Measurements from ENCODE around the gene GALM. TPM values are rescaled to one million over a fixed set of nuclear protein-coding genes. Genes with fewer than 3 reads are reported as not detected.

The GALM gene
- polyA plus RNA-seq (2013) = 5.2 TPM

DNA sequence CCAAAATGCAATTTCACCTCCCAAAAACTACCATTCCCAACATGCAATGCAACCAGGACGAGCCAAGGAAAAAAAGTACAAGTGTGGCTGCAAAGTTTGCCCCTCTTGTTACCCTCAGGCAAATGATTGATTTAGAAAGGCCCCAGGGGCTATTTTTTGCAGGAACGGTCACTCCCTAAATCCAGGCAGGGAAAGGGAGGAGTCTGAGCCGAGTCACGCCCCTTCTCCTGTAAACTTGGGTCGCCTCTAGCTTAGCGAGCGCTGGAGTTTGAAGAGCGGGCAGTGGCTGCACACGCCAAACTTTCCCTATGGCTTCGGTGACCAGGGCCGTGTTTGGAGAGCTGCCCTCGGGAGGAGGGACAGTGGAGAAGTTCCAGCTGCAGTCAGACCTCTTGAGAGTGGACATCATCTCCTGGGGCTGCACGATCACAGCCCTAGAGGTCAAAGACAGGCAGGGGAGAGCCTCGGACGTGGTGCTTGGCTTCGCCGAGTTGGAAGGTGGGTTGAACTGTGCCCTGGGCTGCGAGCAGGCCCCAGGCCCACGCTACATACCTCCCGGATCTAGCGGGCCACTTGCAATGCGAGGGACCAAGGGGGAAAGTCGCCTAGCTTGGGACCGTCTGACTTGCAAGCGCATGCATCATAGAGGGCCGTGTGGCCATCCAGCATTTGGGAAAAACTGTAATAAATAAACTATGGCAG, at the start of gene GALM:
GALM (plus strand) TSS at position 261 of the 702 bp plus-strand sequence; CDS start at position 309, 48 bp downstream.
- 4% methylated on average over 21 of the region's 26 CpGs for WGBS (ENCODE audit: insufficient coverage)
- H3K9me3 ChIP-seq (ENCODE audit: control extremely low read depth in 1 of 5, control insufficient read depth in 4 of 5, insufficient read depth in 2 of 5, low read depth in 1 of 5, low read length in 4 of 5) = no peaks in the 10 kb centered on the region
- ChIA-PET POLR2A (interaction anchor here (1.5 kb wide), 1 partner anchor 63 kb away, joined by 7 read pairs; the partner anchor contains the start of gene HNRNPLL), CTCF (interaction anchor here (1.0 to 2.3 kb wide), 6 partner anchors 8 to 68 kb away, joined by 3 to 14 read pairs (median 3); no protein-coding TSS in a partner anchor)
- peak; percentile 59 to 81 (median 73) for DNase-seq
- H3K27ac ChIP-seq (ENCODE audit: insufficient read depth in 1 of 2, low read depth in 1 of 2, low read length in 2 of 2, poor library complexity in 1 of 2, severe bottlenecking in 2 of 2) = peak within 1 kb of the TSS in 1 of 2 experiments; percentile 37
- H3K27me3 ChIP-seq (replicated peaks in 2 of 5; ENCODE audit: control insufficient read depth in 4 of 5, insufficient read depth in 5 of 5, low read length in 4 of 5) = no peaks in the 10 kb centered on the region
- no peaks in the 10 kb centered on the region for H3K36me3 ChIP-seq (ENCODE audit: control insufficient read depth in 4 of 4, insufficient read depth in 4 of 4, low read length in 3 of 4)
- peak within 1 kb of the TSS; percentile 35 to 89 (median 66) for H3K4me3 ChIP-seq (ENCODE audit: control insufficient read depth in 1 of 7, extremely low read depth in 1 of 7, insufficient read depth in 4 of 7, low read depth in 2 of 7, low read length in 6 of 7)
- H3K4me1 ChIP-seq (ENCODE audit: control extremely low read depth in 1 of 4, control insufficient read depth in 4 of 4, insufficient read depth in 4 of 4, low read length in 3 of 4) = peaks cover 8 to 21% (median 17%) of the 10 kb centered on the region in 4 experiments

DNA sequence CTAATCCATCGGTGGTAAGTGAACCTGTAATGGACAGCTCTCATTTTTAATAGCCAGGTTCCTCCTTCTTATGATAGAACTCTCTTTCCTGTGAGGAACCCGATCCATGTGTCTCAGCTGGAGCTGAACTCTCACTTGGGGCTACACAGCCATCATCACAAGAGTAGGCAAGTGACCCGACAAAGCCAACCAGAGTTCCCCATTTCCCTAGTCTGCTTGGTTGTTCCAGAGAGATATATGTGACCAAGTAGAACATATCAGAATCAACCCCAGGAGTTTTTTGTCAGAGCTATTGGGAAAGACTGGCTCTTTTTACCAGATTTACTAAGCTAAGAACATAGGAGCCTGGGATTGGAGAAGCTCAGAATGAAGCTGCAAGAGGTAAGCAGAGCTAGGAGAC, 48.6 kb upstream of the GALM start:
- Histone ChIP-seq H3K27me3 (replicated peaks in 2 of 5; ENCODE audit: control insufficient read depth in 4 of 5, insufficient read depth in 5 of 5, low read length in 4 of 5) (peaks cover 0 to 15% (median 0%) of the 10 kb centered on the region in 5 experiments), H3K4me3 (ENCODE audit: control insufficient read depth in 1 of 7, extremely low read depth in 1 of 7, insufficient read depth in 4 of 7, low read depth in 2 of 7, low read length in 6 of 7) (no peak overlapping the region), H3K27ac (ENCODE audit: insufficient read depth in 1 of 2, low read depth in 1 of 2, low read length in 2 of 2, poor library complexity in 1 of 2, severe bottlenecking in 2 of 2) (no peak overlapping the region), H3K36me3 (ENCODE audit: control insufficient read depth in 4 of 4, insufficient read depth in 4 of 4, low read length in 3 of 4) (no peaks in the 10 kb centered on the region), H3K9me3 (ENCODE audit: control extremely low read depth in 1 of 5, control insufficient read depth in 4 of 5, insufficient read depth in 2 of 5, low read depth in 1 of 5, low read length in 4 of 5) (no peaks in the 10 kb centered on the region), H3K4me1 (ENCODE audit: control extremely low read depth in 1 of 4, control insufficient read depth in 4 of 4, insufficient read depth in 4 of 4, low read length in 3 of 4) (peaks cover 2 to 33% (median 22%) of the 10 kb centered on the region in 4 experiments)
- 93% methylated on average over 3 of the region's 3 CpGs for WGBS (ENCODE audit: insufficient coverage)
- DNase-seq = no peak
- ChIA-PET CTCF (interaction anchor here (0.7 to 2.9 kb wide), 3 partner anchors 13 to 323 kb away, joined by 3 to 11 read pairs (median 4); partner anchors contain the start of gene GALM), POLR2A (no interaction called here)

DNA sequence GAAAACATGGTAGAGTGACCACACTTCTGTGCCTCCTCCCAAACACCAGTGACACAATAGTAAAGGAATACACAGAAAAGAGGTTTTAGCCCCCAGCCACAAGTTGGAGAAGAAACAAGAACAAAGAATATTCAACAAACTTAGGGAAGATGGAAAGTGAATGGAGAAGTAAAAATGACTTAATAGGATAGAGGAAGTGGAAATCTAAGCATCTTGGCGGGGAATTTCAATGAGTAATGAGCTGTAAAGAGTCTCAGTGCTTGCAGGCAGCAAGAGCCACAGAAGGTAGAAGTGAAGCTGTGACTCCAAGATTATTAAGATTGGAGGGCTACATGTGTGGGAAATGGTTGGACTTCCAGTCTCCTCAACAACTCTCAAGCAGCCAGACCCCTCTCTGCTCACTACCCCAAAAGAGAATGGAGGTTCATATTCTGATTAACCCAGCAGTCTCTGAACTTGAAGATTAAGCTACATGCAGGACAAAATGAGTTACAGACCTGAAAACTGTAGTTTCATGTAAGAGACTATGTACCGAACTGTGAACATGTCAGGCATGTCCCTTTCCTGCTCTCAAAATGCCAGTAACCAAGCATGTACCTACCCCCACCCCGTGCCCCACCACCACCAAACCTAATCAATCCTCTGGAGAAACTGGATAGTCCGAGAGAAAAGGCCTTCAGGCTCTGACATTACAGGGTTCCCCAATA, 46.3 kb upstream of the GALM start:
- whole genome bisulfite sequencing (ENCODE audit: insufficient coverage) = 78% methylated on average over 3 of the region's 4 CpGs
- Histone ChIP-seq H3K27ac (ENCODE audit: insufficient read depth in 1 of 2, low read depth in 1 of 2, low read length in 2 of 2, poor library complexity in 1 of 2, severe bottlenecking in 2 of 2) (no peak overlapping the region), H3K9me3 (ENCODE audit: control extremely low read depth in 1 of 5, control insufficient read depth in 4 of 5, insufficient read depth in 2 of 5, low read depth in 1 of 5, low read length in 4 of 5) (no peaks in the 10 kb centered on the region), H3K27me3 (replicated peaks in 2 of 5; ENCODE audit: control insufficient read depth in 4 of 5, insufficient read depth in 5 of 5, low read length in 4 of 5) (peaks cover 0 to 16% (median 0%) of the 10 kb centered on the region in 5 experiments), H3K36me3 (ENCODE audit: control insufficient read depth in 4 of 4, insufficient read depth in 4 of 4, low read length in 3 of 4) (no peaks in the 10 kb centered on the region), H3K4me3 (ENCODE audit: control insufficient read depth in 1 of 7, extremely low read depth in 1 of 7, insufficient read depth in 4 of 7, low read depth in 2 of 7, low read length in 6 of 7) (no peak overlapping the region), H3K4me1 (ENCODE audit: control extremely low read depth in 1 of 4, control insufficient read depth in 4 of 4, insufficient read depth in 4 of 4, low read length in 3 of 4) (peaks cover 8 to 36% (median 16%) of the 10 kb centered on the region in 4 experiments)
- CTCF ChIA-PET = interaction anchor here (0.8 to 3.3 kb wide), 8 partner anchors 13 to 105 kb away, joined by 3 to 11 read pairs (median 4); no protein-coding TSS in a partner anchor
- POLR2A ChIA-PET = no interaction called here
- peak in 2 of 3 donors; percentile 74 to 82 for DNase-seq

DNA sequence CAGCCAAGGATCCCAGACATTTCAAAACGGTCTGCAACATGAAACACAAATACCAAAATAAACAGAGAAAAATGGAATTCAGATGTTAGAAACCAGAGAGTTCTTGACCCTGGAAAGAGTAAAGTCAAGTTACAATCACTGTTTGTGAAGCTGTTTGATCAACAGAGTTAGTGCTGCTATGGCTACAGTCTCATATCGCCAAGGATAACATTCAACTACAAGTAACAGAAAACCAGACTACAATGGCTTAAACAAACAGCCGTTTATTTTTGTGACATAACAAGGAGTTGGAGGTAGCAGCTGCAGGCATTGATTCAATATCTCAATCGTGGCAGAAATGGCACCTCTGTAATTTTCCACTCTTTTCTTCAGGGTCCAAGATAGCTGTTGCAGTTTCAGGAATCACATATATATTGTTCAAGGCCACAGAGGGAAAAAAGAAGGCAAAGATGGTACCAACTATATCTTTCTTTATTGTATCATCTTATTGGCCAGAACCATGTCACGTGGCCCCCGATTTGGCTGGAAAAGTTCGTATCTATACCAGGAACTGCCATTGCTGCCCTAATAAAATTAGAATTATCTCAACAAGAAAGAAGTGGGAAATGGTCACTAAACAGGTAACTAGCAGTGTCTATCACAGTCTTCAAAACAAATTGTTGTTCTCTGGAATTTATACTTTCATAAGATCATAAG, 45.5 kb upstream of the GALM start:
- H3K9me3 ChIP-seq (ENCODE audit: control extremely low read depth in 1 of 5, control insufficient read depth in 4 of 5, insufficient read depth in 2 of 5, low read depth in 1 of 5, low read length in 4 of 5) = no peaks in the 10 kb centered on the region
- H3K4me1 ChIP-seq (ENCODE audit: control extremely low read depth in 1 of 4, control insufficient read depth in 4 of 4, insufficient read depth in 4 of 4, low read length in 3 of 4) = peaks cover 8 to 36% (median 16%) of the 10 kb centered on the region in 4 experiments
- DNase-seq = peak in 2 of 3 donors; percentile 35 to 52
- no peak overlapping the region for H3K27ac ChIP-seq (ENCODE audit: insufficient read depth in 1 of 2, low read depth in 1 of 2, low read length in 2 of 2, poor library complexity in 1 of 2, severe bottlenecking in 2 of 2)
- POLR2A ChIA-PET = interaction anchor here (0.8 kb wide), 1 partner anchor 32 kb away, joined by 3 read pairs; no protein-coding TSS in a partner anchor
- 77% methylated on average over 2 of the region's 7 CpGs for WGBS (ENCODE audit: insufficient coverage)
- H3K4me3 ChIP-seq (ENCODE audit: control insufficient read depth in 1 of 7, extremely low read depth in 1 of 7, insufficient read depth in 4 of 7, low read depth in 2 of 7, low read length in 6 of 7) = no peak overlapping the region
- no peaks in the 10 kb centered on the region for H3K36me3 ChIP-seq (ENCODE audit: control insufficient read depth in 4 of 4, insufficient read depth in 4 of 4, low read length in 3 of 4)
- CTCF ChIA-PET = interaction anchor here (0.8 to 3.3 kb wide), 10 partner anchors 14 to 104 kb away, joined by 3 to 11 read pairs (median 3); no protein-coding TSS in a partner anchor
- peaks cover 0 to 18% (median 0%) of the 10 kb centered on the region in 5 experiments for H3K27me3 ChIP-seq (replicated peaks in 2 of 5; ENCODE audit: control insufficient read depth in 4 of 5, insufficient read depth in 5 of 5, low read length in 4 of 5)

DNA sequence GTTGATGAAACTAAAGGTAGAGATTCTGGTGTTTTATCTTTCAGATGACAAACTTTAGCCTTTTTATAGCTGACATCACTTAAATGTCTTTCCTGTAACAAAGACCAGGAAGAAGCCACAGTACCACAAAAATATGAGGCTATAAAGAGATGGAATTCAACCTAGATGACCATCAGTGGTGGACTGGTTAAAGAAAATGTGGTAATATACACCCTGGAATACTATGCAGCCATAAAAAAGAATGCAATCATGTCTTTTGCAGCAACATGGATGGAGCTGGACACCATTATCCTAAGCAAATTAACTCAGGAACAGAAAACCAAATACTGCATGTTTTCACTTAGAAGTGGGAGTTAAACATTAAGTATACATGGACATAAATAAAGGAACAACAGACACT, 44.9 kb upstream of the GALM start:
- Histone ChIP-seq H3K4me3 (ENCODE audit: control insufficient read depth in 1 of 7, extremely low read depth in 1 of 7, insufficient read depth in 4 of 7, low read depth in 2 of 7, low read length in 6 of 7) (no peak overlapping the region), H3K9me3 (ENCODE audit: control extremely low read depth in 1 of 5, control insufficient read depth in 4 of 5, insufficient read depth in 2 of 5, low read depth in 1 of 5, low read length in 4 of 5) (no peaks in the 10 kb centered on the region), H3K27me3 (replicated peaks in 2 of 5; ENCODE audit: control insufficient read depth in 4 of 5, insufficient read depth in 5 of 5, low read length in 4 of 5) (peaks cover 0 to 15% (median 0%) of the 10 kb centered on the region in 5 experiments), H3K4me1 (ENCODE audit: control extremely low read depth in 1 of 4, control insufficient read depth in 4 of 4, insufficient read depth in 4 of 4, low read length in 3 of 4) (peaks cover 11 to 36% (median 16%) of the 10 kb centered on the region in 4 experiments), H3K36me3 (ENCODE audit: control insufficient read depth in 4 of 4, insufficient read depth in 4 of 4, low read length in 3 of 4) (no peaks in the 10 kb centered on the region), H3K27ac (ENCODE audit: insufficient read depth in 1 of 2, low read depth in 1 of 2, low read length in 2 of 2, poor library complexity in 1 of 2, severe bottlenecking in 2 of 2) (no peak overlapping the region)
- no peak for DNase-seq
- CTCF ChIA-PET = interaction anchor here (1.0 to 3.3 kb wide), 2 partner anchors 13 to 17 kb away, joined by 3 to 11 read pairs; no protein-coding TSS in a partner anchor
- POLR2A ChIA-PET = interaction anchor here (0.8 kb wide), 1 partner anchor 31 kb away, joined by 3 read pairs; no protein-coding TSS in a partner anchor

DNA sequence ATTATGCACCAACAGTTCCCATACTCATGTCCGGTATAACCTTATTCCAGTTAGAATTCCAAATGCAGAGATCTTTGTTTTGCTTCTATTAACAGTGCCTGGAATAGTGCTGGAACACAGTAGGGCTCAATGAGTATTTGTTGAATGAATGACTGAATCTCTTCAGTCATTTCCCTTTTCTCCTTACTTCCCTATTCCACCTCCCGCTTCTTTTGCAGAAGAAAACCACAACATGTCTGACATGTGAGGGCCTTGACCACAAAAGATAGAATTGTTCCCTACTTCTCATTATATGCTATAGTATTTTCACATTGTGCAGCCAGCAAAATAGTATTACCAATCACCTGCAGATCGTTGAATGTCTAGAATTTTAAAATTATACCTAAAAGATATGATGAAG, 43.7 kb upstream of the GALM start:
- peak; percentile 74 to 92 (median 86) for DNase-seq

More for the DNA sequence above, 43.7 kb upstream of the GALM start:
- no peak overlapping the region for H3K4me3 ChIP-seq (ENCODE audit: control insufficient read depth in 1 of 7, extremely low read depth in 1 of 7, insufficient read depth in 4 of 7, low read depth in 2 of 7, low read length in 6 of 7)
- CTCF ChIA-PET = interaction anchor here (3.3 kb wide), 1 partner anchor 18 kb away, joined by 11 read pairs; no protein-coding TSS in a partner anchor
- H3K4me1 ChIP-seq (ENCODE audit: control extremely low read depth in 1 of 4, control insufficient read depth in 4 of 4, insufficient read depth in 4 of 4, low read length in 3 of 4) = peaks cover 11 to 40% (median 18%) of the 10 kb centered on the region in 4 experiments
- peaks cover 0 to 10% (median 0%) of the 10 kb centered on the region in 5 experiments for H3K27me3 ChIP-seq (replicated peaks in 2 of 5; ENCODE audit: control insufficient read depth in 4 of 5, insufficient read depth in 5 of 5, low read length in 4 of 5)
- no CpG with 5 or more reads among the region's 3 CpGs for whole genome bisulfite sequencing (ENCODE audit: insufficient coverage)
- no peaks in the 10 kb centered on the region for H3K9me3 ChIP-seq (ENCODE audit: control extremely low read depth in 1 of 5, control insufficient read depth in 4 of 5, insufficient read depth in 2 of 5, low read depth in 1 of 5, low read length in 4 of 5)
- POLR2A ChIA-PET = no interaction called here
- no peaks in the 10 kb centered on the region for H3K36me3 ChIP-seq (ENCODE audit: control insufficient read depth in 4 of 4, insufficient read depth in 4 of 4, low read length in 3 of 4)
- no peak overlapping the region for H3K27ac ChIP-seq (ENCODE audit: insufficient read depth in 1 of 2, low read depth in 1 of 2, low read length in 2 of 2, poor library complexity in 1 of 2, severe bottlenecking in 2 of 2)

Measured in common myeloid progenitor, CD34-positive (primary cell).